ENCODE data around the gene U2AF1L4. TPM values are rescaled to one million over a fixed set of nuclear protein-coding genes. Genes with fewer than 3 reads are reported as not detected.

U2AF1L4 gene
- 27.4 and 30.8 TPM in 2 replicates for total RNA-seq

- H3K27ac Mint-ChIP-seq: peak within 1 kb of the TSS; percentile 99
- peak within 1 kb of the TSS; percentile 95 for H3K4me3 Mint-ChIP-seq (ENCODE audit: low read depth)
- peaks cover 44% of the 10 kb centered on the region for H3K4me1 Mint-ChIP-seq (ENCODE audit: low read depth)
- peaks cover 23% of the 10 kb centered on the region for H3K36me3 Mint-ChIP-seq (ENCODE audit: low read depth)
- peak; percentile 97 for DNase-seq (ENCODE audit: low spot score)
- no peaks in the 10 kb centered on the region for H3K9me3 Mint-ChIP-seq
- no peaks in the 10 kb centered on the region for H3K27me3 Mint-ChIP-seq (ENCODE audit: low read depth)
- intact Hi-C loops (cut with micrococcal nuclease): loop anchor here (1.0 to 10.0 kb wide), 4 partner anchors 28 to 469 kb away; partner anchors contain the start of genes SDHAF1, THAP8, WDR62 and ZNF146
Observed at GRCh38 chr19:35745328-35746086, at the start of gene U2AF1L4, which contains the start of gene PSENEN. U2AF1L4 (minus strand) TSS chr19:35745418; CDS start chr19:35745391, 27 bp downstream. PSENEN (plus strand) TSS chr19:35745651; CDS start chr19:35745931, 280 bp downstream.

GRCh38 chr19:35793381-35794165 lies 48.4 kb upstream of the U2AF1L4 start:
- no peaks in the 10 kb centered on the region for H3K36me3 Mint-ChIP-seq (ENCODE audit: low read depth)
- H3K9me3 Mint-ChIP-seq: no peaks in the 10 kb centered on the region
- H3K4me1 Mint-ChIP-seq (ENCODE audit: low read depth): no peaks in the 10 kb centered on the region

GRCh38 chr19:35792888-35793287 lies 47.7 kb upstream of the U2AF1L4 start:
- Mint-ChIP-seq H3K4me1 (ENCODE audit: low read depth) (no peaks in the 10 kb centered on the region), H3K36me3 (ENCODE audit: low read depth) (no peaks in the 10 kb centered on the region), H3K27ac (no peak overlapping the region), H3K27me3 (ENCODE audit: low read depth) (peaks cover 18% of the 10 kb centered on the region), H3K4me3 (ENCODE audit: low read depth) (no peak overlapping the region), H3K9me3 (no peaks in the 10 kb centered on the region)
- intact Hi-C loops (cut with micrococcal nuclease): no loop called here
- DNase-seq (ENCODE audit: low spot score): no peak

More at GRCh38 chr19:35793381-35794165, 48.4 kb upstream of the U2AF1L4 start:
- DNase-seq (ENCODE audit: low spot score): no peak
- Mint-ChIP-seq H3K27me3 (ENCODE audit: low read depth) (peaks cover 20% of the 10 kb centered on the region), H3K4me3 (ENCODE audit: low read depth) (no peak overlapping the region), H3K27ac (no peak overlapping the region)
- intact Hi-C loops (cut with micrococcal nuclease): no loop called here

- peaks cover 15% of the 10 kb centered on the region for H3K27me3 Mint-ChIP-seq (ENCODE audit: low read depth)
- no peak for DNase-seq (ENCODE audit: low spot score)
- no peaks in the 10 kb centered on the region for H3K9me3 Mint-ChIP-seq
- no peak overlapping the region for H3K27ac Mint-ChIP-seq
- H3K4me3 Mint-ChIP-seq (ENCODE audit: low read depth): no peak overlapping the region
- intact Hi-C loops (cut with micrococcal nuclease): no loop called here
- H3K36me3 Mint-ChIP-seq (ENCODE audit: low read depth): no peaks in the 10 kb centered on the region
- H3K4me1 Mint-ChIP-seq (ENCODE audit: low read depth): no peaks in the 10 kb centered on the region
Observed at GRCh38 chr19:35792312-35792711, 47.1 kb upstream of the U2AF1L4 start.

- DNase-seq (ENCODE audit: low spot score): no peak
- Mint-ChIP-seq H3K27ac (no peak overlapping the region), H3K27me3 (ENCODE audit: low read depth) (peaks cover 11% of the 10 kb centered on the region), H3K4me3 (ENCODE audit: low read depth) (no peak overlapping the region), H3K9me3 (no peaks in the 10 kb centered on the region), H3K4me1 (ENCODE audit: low read depth) (no peaks in the 10 kb centered on the region), H3K36me3 (ENCODE audit: low read depth) (no peaks in the 10 kb centered on the region)
- intact Hi-C loops (cut with micrococcal nuclease): no loop called here
Observed at GRCh38 chr19:35791814-35792279, 46.6 kb upstream of the U2AF1L4 start.

GRCh38 chr19:35790981-35791813 lies 46.0 kb upstream of the U2AF1L4 start:
- Mint-ChIP-seq H3K9me3 (no peaks in the 10 kb centered on the region), H3K27me3 (ENCODE audit: low read depth) (peaks cover 4% of the 10 kb centered on the region), H3K27ac (no peak overlapping the region), H3K4me1 (ENCODE audit: low read depth) (no peaks in the 10 kb centered on the region), H3K36me3 (ENCODE audit: low read depth) (no peaks in the 10 kb centered on the region), H3K4me3 (ENCODE audit: low read depth) (no peak overlapping the region)
- intact Hi-C loops (cut with micrococcal nuclease): no loop called here
- DNase-seq (ENCODE audit: low spot score): no peak

GRCh38 chr19:35789978-35790944 lies 45.0 kb upstream of the U2AF1L4 start:
- no peak for DNase-seq (ENCODE audit: low spot score)
- no peaks in the 10 kb centered on the region for H3K4me1 Mint-ChIP-seq (ENCODE audit: low read depth)
- no peak overlapping the region for H3K27ac Mint-ChIP-seq
- no peaks in the 10 kb centered on the region for H3K36me3 Mint-ChIP-seq (ENCODE audit: low read depth)
- H3K4me3 Mint-ChIP-seq (ENCODE audit: low read depth): no peak overlapping the region
- H3K9me3 Mint-ChIP-seq: no peaks in the 10 kb centered on the region
- intact Hi-C loops (cut with micrococcal nuclease): no loop called here
- no peaks in the 10 kb centered on the region for H3K27me3 Mint-ChIP-seq (ENCODE audit: low read depth)

- Mint-ChIP-seq H3K9me3 (no peaks in the 10 kb centered on the region), H3K27ac (no peak overlapping the region), H3K36me3 (ENCODE audit: low read depth) (no peaks in the 10 kb centered on the region), H3K4me3 (ENCODE audit: low read depth) (no peak overlapping the region), H3K4me1 (ENCODE audit: low read depth) (no peaks in the 10 kb centered on the region), H3K27me3 (ENCODE audit: low read depth) (no peaks in the 10 kb centered on the region)
- intact Hi-C loops (cut with micrococcal nuclease): no loop called here
- no peak for DNase-seq (ENCODE audit: low spot score)
Observed at GRCh38 chr19:35789195-35789977, 44.2 kb upstream of the U2AF1L4 start.

GRCh38 chr19:35788205-35788960 lies 43.2 kb upstream of the U2AF1L4 start:
- DNase-seq (ENCODE audit: low spot score): no peak

GRCh38 chr19:35787227-35787799 lies 42.1 kb upstream of the U2AF1L4 start:
- DNase-seq (ENCODE audit: low spot score): no peak
- no peaks in the 10 kb centered on the region for H3K27me3 Mint-ChIP-seq (ENCODE audit: low read depth)
- H3K36me3 Mint-ChIP-seq (ENCODE audit: low read depth): peaks cover 11% of the 10 kb centered on the region
- no peak overlapping the region for H3K27ac Mint-ChIP-seq
- H3K4me3 Mint-ChIP-seq (ENCODE audit: low read depth): no peak overlapping the region
- no peaks in the 10 kb centered on the region for H3K4me1 Mint-ChIP-seq (ENCODE audit: low read depth)
- intact Hi-C loops (cut with micrococcal nuclease): no loop called here
- H3K9me3 Mint-ChIP-seq: no peaks in the 10 kb centered on the region

More at GRCh38 chr19:35788205-35788960, 43.2 kb upstream of the U2AF1L4 start:
- Mint-ChIP-seq H3K27ac (no peak overlapping the region), H3K4me1 (ENCODE audit: low read depth) (no peaks in the 10 kb centered on the region), H3K27me3 (ENCODE audit: low read depth) (no peaks in the 10 kb centered on the region), H3K4me3 (ENCODE audit: low read depth) (no peak overlapping the region), H3K9me3 (no peaks in the 10 kb centered on the region), H3K36me3 (ENCODE audit: low read depth) (peaks cover 3% of the 10 kb centered on the region)
- intact Hi-C loops (cut with micrococcal nuclease): no loop called here

Data from activated T-helper 2 cell treated with anti-CD3 and anti-CD28 coated beads, Interferon-gamma antibody, Interleukin-2, Interleukin-4, amounts not matched to agents 10 μg/mL and 5 μg/mL and 100 μg/mL, durations not matched to agents 14 hours and 24 hours and 36 hours (primary cell).